NCI-H748 (cell line): ENCODE results near the gene NUDT1.

Source experiments
- DNase-seq: peaks from one replicate; lab custom pipeline; 2025; ENCODE audit not compliant: unreplicated experiment; lab: John Stamatoyannopoulos, UW

Gene NUDT1

GRCh38 chr7:2241580-2242540, at the start of gene NUDT1, which contains the start of gene MRM2:
Gene NUDT1, plus strand, starts transcription at chr7:2242226. Its CDS starts 2,349 bp downstream, at chr7:2244575.
Gene MRM2, minus strand, starts transcription at chr7:2242205. Its CDS starts 36 bp downstream, at chr7:2242169.
- peak; percentile 88 for DNase-seq

- DNase-seq, result peak; percentile 98
Measured at GRCh38 chr7:2192831-2193534, 49.0 kb upstream of the NUDT1 start.

GRCh38 chr7:2193575-2194305, 48.3 kb upstream of the NUDT1 start:
- DNase-seq, result peak; percentile 46

- peak; percentile 21 for DNase-seq
Measured at GRCh38 chr7:2195400-2196246, 46.4 kb upstream of the NUDT1 start.

- DNase-seq, result peak; percentile 61
Measured at GRCh38 chr7:2196381-2197378, 45.3 kb upstream of the NUDT1 start.

- DNase-seq, result no peak
Measured at GRCh38 chr7:2197436-2198155, 44.4 kb upstream of the NUDT1 start.

- DNase-seq, result peak; percentile 56
Measured at GRCh38 chr7:2198206-2198605, 43.8 kb upstream of the NUDT1 start.

- DNase-seq, result no peak
Measured at GRCh38 chr7:2198760-2199159, 43.3 kb upstream of the NUDT1 start.

- no peak for DNase-seq
Measured at GRCh38 chr7:2199528-2199927, 42.5 kb upstream of the NUDT1 start.

GRCh38 chr7:2199956-2200583, 42.0 kb upstream of the NUDT1 start:
- DNase-seq, result no peak

- DNase-seq, result no peak
Measured at GRCh38 chr7:2200584-2200980, 41.4 kb upstream of the NUDT1 start.

- no peak for DNase-seq
Measured at GRCh38 chr7:2201128-2201527, 40.9 kb upstream of the NUDT1 start.

- no peak for DNase-seq
Measured at GRCh38 chr7:2201686-2202360, 40.2 kb upstream of the NUDT1 start.

GRCh38 chr7:2202361-2202761, 39.7 kb upstream of the NUDT1 start:
- DNase-seq, result no peak

GRCh38 chr7:2202901-2203765, 38.9 kb upstream of the NUDT1 start:
- no peak for DNase-seq

GRCh38 chr7:2203766-2204300, 38.2 kb upstream of the NUDT1 start:
- DNase-seq, result no peak
